Frontal cortex (tissue), 4 donors: ENCODE results near the gene AGAP1. TPM values are rescaled to one million over a fixed set of nuclear protein-coding genes. Genes with fewer than 3 reads are reported as not detected.

Source experiments
- DNase-seq, 2 donors: peaks; one replicate each; pipeline ENCODE4 v3.0.0; 2012; ENCODE audit warnings: low spot score in 2 of 2
- FAIRE-seq: peaks from 2 replicates; lab custom pipeline; 2012; peaks lifted over from hg19 to GRCh38; lab: Jason Lieb, UNC
- total RNA-seq: library from RNA; depleted of rRNA; stranded (reverse); fragments of >200 nt; gene quantifications from one replicate; pipeline ENCODE4 v1.2.3, GENCODE V29; 2014
- donor health status: control.
- donor health status: control.
- donor health status: control.

Gene AGAP1
- total RNA-seq, 1 donor from 2014 or later = 27.3 TPM

- FAIRE-seq (no peak), DNase-seq (no peak)
Measured at GRCh38 chr2:235729557-235729947, 235.7 kb downstream of the AGAP1 start.

GRCh38 chr2:235730115-235730514 is 236.3 kb downstream of the AGAP1 start:
- FAIRE-seq = no peak

GRCh38 chr2:235733761-235734160 is 239.9 kb downstream of the AGAP1 start:
- FAIRE-seq (no peak), DNase-seq (no peak)

More at GRCh38 chr2:235730115-235730514, 236.3 kb downstream of the AGAP1 start:
- DNase-seq = no peak

GRCh38 chr2:235734168-235734567 is 240.3 kb downstream of the AGAP1 start:
- FAIRE-seq (no peak), DNase-seq (no peak)

GRCh38 chr2:235734688-235735231 is 240.9 kb downstream of the AGAP1 start:
- FAIRE-seq = no peak
- DNase-seq = no peak

- no peak for FAIRE-seq
Measured at GRCh38 chr2:235737396-235737795, 243.6 kb downstream of the AGAP1 start.

GRCh38 chr2:235737840-235738239 is 244.0 kb downstream of the AGAP1 start:
- DNase-seq = no peak
- FAIRE-seq = no peak

More at GRCh38 chr2:235737396-235737795, 243.6 kb downstream of the AGAP1 start:
- DNase-seq = no peak

GRCh38 chr2:235739704-235740415 is 246.0 kb downstream of the AGAP1 start:
- no peak for FAIRE-seq

GRCh38 chr2:235740821-235741220 is 247.0 kb downstream of the AGAP1 start:
- DNase-seq (no peak), FAIRE-seq (no peak)

More at GRCh38 chr2:235739704-235740415, 246.0 kb downstream of the AGAP1 start:
- DNase-seq = no peak

- DNase-seq = no peak
- no peak for FAIRE-seq
Measured at GRCh38 chr2:235744161-235744560, 250.3 kb downstream of the AGAP1 start.

- FAIRE-seq (no peak), DNase-seq (no peak)
Measured at GRCh38 chr2:235745597-235745996, 251.8 kb downstream of the AGAP1 start.

- peak; percentile 45 for FAIRE-seq
- peak; percentile 70 to 81 for DNase-seq
Measured at GRCh38 chr2:235746257-235746934, 252.6 kb downstream of the AGAP1 start.

GRCh38 chr2:235747001-235747785 is 253.3 kb downstream of the AGAP1 start:
- DNase-seq (no peak), FAIRE-seq (no peak)

GRCh38 chr2:235747786-235748091 is 253.9 kb downstream of the AGAP1 start:
- no peak for DNase-seq
- no peak for FAIRE-seq

GRCh38 chr2:235749121-235749770 is 255.4 kb downstream of the AGAP1 start:
- FAIRE-seq (no peak), DNase-seq (no peak)

GRCh38 chr2:235749771-235750160 is 255.9 kb downstream of the AGAP1 start:
- FAIRE-seq = no peak
- DNase-seq = no peak

GRCh38 chr2:235752846-235753245 is 259.0 kb downstream of the AGAP1 start:
- FAIRE-seq (no peak), DNase-seq (no peak)

- FAIRE-seq (no peak), DNase-seq (no peak)
Measured at GRCh38 chr2:235754357-235755207, 260.7 kb downstream of the AGAP1 start.

- DNase-seq (no peak), FAIRE-seq (no peak)
Measured at GRCh38 chr2:235756491-235756890, 262.6 kb downstream of the AGAP1 start.
